ENCODE results near the gene SH2D4B. TPM values are rescaled to one million over a fixed set of nuclear protein-coding genes. Genes with fewer than 3 reads are reported as not detected.

SH2D4B gene
- total RNA-seq, 1 donor from 2014 or later: 1.4 TPM

DNA sequence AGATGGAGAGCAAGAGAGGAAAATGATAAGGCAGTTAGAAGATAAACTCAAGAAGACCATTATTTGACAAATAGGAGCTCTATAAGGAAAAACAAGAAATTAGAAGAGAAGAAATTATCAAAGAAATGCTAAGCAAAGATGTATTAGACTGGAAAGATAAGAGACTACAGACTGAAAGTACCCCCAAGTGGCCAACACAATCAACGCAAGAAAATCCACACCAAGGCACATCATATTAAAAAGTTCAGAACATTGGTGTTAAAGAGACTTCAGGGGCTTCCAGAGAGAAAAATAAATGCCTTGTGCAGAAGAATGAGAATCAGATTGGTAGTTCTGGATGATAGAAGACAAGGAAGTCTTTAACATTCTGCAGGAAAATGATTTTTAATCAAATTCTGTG, 46.0 kb downstream of the SH2D4B start:
- Histone ChIP-seq H3K4me3 (no peak overlapping the region), H3K27ac (no peak overlapping the region), H3K9me3 (no peaks in the 10 kb centered on the region), H3K36me3 (no peaks in the 10 kb centered on the region), H3K27me3 (ENCODE audit: low read depth) (no peaks in the 10 kb centered on the region), H3K4me1 (no peaks in the 10 kb centered on the region)
- intact Hi-C loops (cut with DNase I): no loop called here
- ATAC-seq (no peak), DNase-seq (no peak)
- TF ChIP-seq, protein P1, sequence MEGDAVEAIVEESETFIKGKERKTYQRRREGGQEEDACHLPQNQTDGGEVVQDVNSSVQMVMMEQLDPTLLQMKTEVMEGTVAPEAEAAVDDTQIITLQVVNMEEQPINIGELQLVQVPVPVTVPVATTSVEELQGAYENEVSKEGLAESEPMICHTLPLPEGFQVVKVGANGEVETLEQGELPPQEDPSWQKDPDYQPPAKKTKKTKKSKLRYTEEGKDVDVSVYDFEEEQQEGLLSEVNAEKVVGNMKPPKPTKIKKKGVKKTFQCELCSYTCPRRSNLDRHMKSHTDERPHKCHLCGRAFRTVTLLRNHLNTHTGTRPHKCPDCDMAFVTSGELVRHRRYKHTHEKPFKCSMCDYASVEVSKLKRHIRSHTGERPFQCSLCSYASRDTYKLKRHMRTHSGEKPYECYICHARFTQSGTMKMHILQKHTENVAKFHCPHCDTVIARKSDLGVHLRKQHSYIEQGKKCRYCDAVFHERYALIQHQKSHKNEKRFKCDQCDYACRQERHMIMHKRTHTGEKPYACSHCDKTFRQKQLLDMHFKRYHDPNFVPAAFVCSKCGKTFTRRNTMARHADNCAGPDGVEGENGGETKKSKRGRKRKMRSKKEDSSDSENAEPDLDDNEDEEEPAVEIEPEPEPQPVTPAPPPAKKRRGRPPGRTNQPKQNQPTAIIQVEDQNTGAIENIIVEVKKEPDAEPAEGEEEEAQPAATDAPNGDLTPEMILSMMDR (IDR thresholded peaks at IDR 0.05): peak; percentile 19

DNA sequence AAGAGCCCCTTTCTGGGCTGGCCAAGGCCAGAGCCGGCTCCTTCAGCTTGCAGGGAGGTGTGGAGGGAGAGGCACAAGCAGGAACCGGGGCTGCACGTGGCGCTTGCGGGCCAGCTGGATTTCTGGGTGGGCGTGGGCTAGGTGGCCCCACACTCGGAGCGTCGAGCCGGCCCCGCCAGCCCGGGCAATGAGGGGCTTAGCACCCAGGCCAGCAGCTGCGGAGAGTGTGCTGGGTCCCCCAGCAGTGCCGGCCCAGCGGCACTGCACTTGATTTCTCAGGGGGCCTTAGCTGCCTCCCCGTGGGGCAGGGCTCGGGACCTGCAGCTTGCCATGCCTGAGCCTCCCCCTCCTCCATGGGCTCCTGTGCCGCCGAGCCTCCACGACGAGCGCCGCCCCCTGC, 48.1 kb downstream of the SH2D4B start:
- TF ChIP-seq, protein P1 (IDR thresholded peaks at IDR 0.05): no peak
- no peaks in the 10 kb centered on the region for H3K27me3 ChIP-seq (ENCODE audit: low read depth)
- DNase-seq (no peak), ATAC-seq (no peak)
- H3K36me3 ChIP-seq: no peaks in the 10 kb centered on the region
- H3K27ac ChIP-seq: no peak overlapping the region
- intact Hi-C loops (cut with DNase I): no loop called here
- H3K4me1 ChIP-seq: no peaks in the 10 kb centered on the region
- no peaks in the 10 kb centered on the region for H3K9me3 ChIP-seq
- no peak overlapping the region for H3K4me3 ChIP-seq

DNA sequence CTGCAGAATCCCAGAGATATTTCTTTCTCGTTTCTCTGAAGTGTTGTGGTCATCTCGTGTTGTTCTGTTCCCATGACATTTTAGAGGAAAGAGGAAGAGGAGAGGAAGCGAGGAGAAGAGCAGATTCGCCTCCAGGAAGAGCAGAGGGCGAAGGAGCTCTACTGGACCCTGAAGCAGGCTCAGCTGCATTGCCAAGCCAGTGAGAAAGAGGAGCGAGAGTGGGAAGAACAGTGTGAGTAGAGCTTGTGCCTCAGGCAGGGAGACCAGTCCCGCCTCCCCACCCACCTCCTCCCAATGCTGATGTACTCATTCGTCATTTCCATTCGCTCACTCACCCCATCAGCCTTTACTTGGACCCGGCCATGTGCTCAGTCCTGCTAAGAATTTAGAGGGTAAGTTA, 50.8 kb downstream of the SH2D4B start:
- intact Hi-C loops (cut with DNase I): no loop called here
- Histone ChIP-seq H3K4me1 (no peaks in the 10 kb centered on the region), H3K9me3 (no peaks in the 10 kb centered on the region), H3K4me3 (no peak overlapping the region), H3K27ac (no peak overlapping the region), H3K36me3 (no peaks in the 10 kb centered on the region), H3K27me3 (ENCODE audit: low read depth) (no peaks in the 10 kb centered on the region)
- TF ChIP-seq, protein P1 (IDR thresholded peaks at IDR 0.05): no peak
- ATAC-seq (peak; percentile 19 to 23), DNase-seq (no peak)

DNA sequence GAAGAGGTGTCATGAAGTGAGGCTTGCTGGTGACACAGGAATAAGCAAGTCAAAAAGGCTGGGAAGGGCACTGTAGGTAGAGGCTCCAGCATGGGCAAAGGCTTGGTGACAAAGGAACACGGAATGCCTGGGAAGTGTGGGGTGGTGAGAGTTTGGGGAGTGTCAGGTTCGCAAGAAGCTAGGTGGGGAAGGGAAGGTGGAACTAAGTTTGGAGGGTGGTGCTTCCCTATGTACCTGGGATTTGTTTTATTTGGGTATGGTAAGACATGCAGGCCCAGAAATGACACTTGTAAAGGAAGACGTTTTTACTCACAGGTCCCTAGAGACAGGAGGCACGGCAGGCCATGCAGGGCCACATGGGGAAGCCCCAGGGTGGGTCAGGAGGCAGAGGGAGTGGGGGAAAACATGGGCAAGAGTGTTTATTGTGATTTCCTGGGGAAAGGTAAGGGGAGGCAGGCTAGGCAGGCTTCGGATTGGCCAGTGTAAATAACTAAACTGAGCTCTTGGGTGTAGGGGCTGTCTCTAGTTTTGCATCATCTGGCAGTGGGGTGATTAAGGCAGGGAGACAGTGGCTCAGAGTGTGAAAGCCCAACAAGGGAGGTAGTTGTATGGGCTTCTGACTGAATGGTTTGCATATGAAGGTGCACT, 52.1 kb downstream of the SH2D4B start:
- Histone ChIP-seq H3K4me3 (no peak overlapping the region), H3K9me3 (no peaks in the 10 kb centered on the region), H3K4me1 (no peaks in the 10 kb centered on the region), H3K27ac (no peak overlapping the region), H3K27me3 (ENCODE audit: low read depth) (no peaks in the 10 kb centered on the region), H3K36me3 (no peaks in the 10 kb centered on the region)
- intact Hi-C loops (cut with DNase I): no loop called here
- TF ChIP-seq, protein P1 (IDR thresholded peaks at IDR 0.05): no peak
- no peak for ATAC-seq
- DNase-seq: no peak

DNA sequence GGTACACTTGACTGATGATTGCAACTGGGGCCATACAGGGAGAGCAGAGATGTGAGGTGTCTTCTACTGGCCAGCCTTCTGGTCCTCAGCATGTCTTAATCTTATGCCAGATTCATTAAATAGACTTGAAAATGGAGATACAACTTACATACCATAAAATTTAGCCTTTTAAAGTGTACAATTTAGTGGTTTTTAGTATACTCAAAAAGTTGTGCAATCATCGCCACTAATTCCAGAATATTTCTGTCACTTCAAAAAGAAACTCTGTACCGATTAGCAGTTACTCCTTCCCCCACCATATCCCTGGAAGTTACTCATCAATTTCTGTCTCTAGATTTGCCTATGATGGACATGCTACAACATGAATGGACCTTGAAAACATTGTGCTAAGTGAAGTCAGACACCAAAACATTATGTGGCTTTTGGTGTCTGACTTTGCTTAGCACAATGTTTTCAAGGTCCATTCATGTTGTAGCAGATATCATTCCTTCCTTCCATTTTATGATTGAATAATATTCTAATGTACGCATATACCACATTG, 53.0 kb downstream of the SH2D4B start:
- Histone ChIP-seq H3K4me3 (no peak overlapping the region), H3K4me1 (no peaks in the 10 kb centered on the region), H3K27me3 (ENCODE audit: low read depth) (no peaks in the 10 kb centered on the region), H3K27ac (no peak overlapping the region), H3K36me3 (no peaks in the 10 kb centered on the region), H3K9me3 (no peaks in the 10 kb centered on the region)
- DNase-seq (no peak), ATAC-seq (no peak)
- intact Hi-C loops (cut with DNase I): no loop called here
- TF ChIP-seq, protein P1 (IDR thresholded peaks at IDR 0.05): no peak
